KMS-11 (cell line): Measurements from ENCODE around the gene NAA15.

Source experiments
- H2AFZ ChIP-seq: fragments of 200-600 bp; sonication (generic); 2 replicates; pipeline ENCODE4 v1.6.1; 2016; ENCODE audit warnings: antibody characterized with exemption, mixed run types, low read depth
- H3K27ac ChIP-seq: fragments of 200-600 bp; sonication (generic); 2 replicates; pipeline ENCODE4 v1.6.1; 2016; ENCODE audit warnings: mild to moderate bottlenecking, mixed run types
- H3K27me3 ChIP-seq: fragments of 200-600 bp; sonication (generic); 2 replicates; pipeline ENCODE4 v1.6.1; 2017; ENCODE audit warnings: mild to moderate bottlenecking, low read depth, mixed run types, moderate library complexity; ENCODE audit not compliant: insufficient read depth
- H3K36me3 ChIP-seq: fragments of 200-600 bp; sonication (generic); 2 replicates; pipeline ENCODE4 v1.6.1; 2017; ENCODE audit warnings: mild to moderate bottlenecking, mixed run types; ENCODE audit not compliant: insufficient read depth
- H3K4me1 ChIP-seq: fragments of 200-600 bp; sonication (generic); 2 replicates; pipeline ENCODE4 v1.6.1; 2016; ENCODE audit warnings: mild to moderate bottlenecking, low read depth, mixed run types; ENCODE audit not compliant: poor library complexity, severe bottlenecking
- H3K4me2 ChIP-seq: fragments of 200-600 bp; sonication (generic); 2 replicates; pipeline ENCODE4 v1.7.0; 2016; ENCODE audit warnings: mild to moderate bottlenecking, mixed run types
- H3K4me3 ChIP-seq: fragments of 200-600 bp; sonication (generic); IDR thresholded peaks from 2 replicates; pipeline ENCODE4 v1.6.1; 2017; ENCODE audit warnings: low read depth, low read length, mixed read lengths; ENCODE audit not compliant: insufficient read depth
- H3K79me2 ChIP-seq: fragments of 200-600 bp; sonication (generic); 2 replicates; pipeline ENCODE4 v1.6.1; 2016; ENCODE audit warnings: low read depth, mixed run types; ENCODE audit not compliant: insufficient read depth
- H3K9ac ChIP-seq: fragments of 200-600 bp; sonication (generic); 2 replicates; pipeline ENCODE4 v1.6.1; 2016; ENCODE audit warnings: mild to moderate bottlenecking, mixed run types
- H4K20me1 ChIP-seq: fragments of 200-600 bp; sonication (generic); 2 replicates; pipeline ENCODE4 v1.6.1; 2016; ENCODE audit warnings: mild to moderate bottlenecking, mixed run types; ENCODE audit not compliant: insufficient read depth
- TF ChIP-seq, protein P1 (sequence below): fragments of 200-600 bp; sonication (generic); conservative IDR thresholded peaks from 2 replicates; pipeline ENCODE4 v1.6.1; 2017; ENCODE audit warnings: low read depth, mild to moderate bottlenecking, antibody characterized with exemption, low read length, moderate library complexity, mixed read lengths

NAA15 gene

DNA sequence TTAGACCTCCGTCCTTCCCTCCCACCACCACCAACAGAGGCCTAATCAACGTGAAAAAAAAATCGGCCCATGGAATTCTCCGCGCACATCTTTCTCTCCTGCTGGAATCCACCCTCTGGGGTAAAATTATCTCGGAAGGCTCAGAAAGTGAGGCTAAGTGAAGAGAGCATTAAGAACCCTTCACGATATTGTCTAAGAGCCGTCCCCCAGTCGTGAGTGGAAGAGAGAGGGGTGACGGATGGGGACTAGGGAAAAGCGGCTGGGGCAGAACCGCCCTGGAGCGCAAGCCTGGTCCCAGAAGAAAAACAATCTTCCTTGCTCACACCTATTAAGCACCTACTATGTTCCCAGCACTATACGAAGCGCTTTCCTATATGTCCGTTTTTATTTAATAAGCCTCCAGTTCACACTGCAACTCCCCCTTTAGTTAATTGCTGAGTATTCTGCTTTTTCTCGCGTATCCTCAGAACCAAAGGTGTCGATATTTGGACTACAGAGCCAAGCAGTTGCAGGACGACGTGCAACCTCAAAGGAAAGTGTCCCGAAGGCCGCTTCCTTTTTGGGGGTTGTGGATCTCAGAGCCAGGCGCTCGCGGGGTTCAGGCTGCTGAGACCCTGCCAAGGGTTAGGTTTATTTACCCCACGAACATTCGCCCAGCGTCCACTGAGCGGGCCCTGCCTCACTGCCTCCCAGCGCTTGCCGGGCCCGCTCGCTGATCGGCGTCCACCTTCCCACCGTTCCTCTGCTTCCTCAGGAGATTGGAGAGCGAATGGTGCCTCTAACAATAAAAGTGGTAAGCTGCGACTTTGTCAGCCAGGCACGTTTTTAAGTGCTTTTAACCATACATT is 22.2 kb upstream of the NAA15 start:
- H4K20me1 ChIP-seq = no peaks in the 10 kb centered on the region
- TF ChIP-seq, protein P1, sequence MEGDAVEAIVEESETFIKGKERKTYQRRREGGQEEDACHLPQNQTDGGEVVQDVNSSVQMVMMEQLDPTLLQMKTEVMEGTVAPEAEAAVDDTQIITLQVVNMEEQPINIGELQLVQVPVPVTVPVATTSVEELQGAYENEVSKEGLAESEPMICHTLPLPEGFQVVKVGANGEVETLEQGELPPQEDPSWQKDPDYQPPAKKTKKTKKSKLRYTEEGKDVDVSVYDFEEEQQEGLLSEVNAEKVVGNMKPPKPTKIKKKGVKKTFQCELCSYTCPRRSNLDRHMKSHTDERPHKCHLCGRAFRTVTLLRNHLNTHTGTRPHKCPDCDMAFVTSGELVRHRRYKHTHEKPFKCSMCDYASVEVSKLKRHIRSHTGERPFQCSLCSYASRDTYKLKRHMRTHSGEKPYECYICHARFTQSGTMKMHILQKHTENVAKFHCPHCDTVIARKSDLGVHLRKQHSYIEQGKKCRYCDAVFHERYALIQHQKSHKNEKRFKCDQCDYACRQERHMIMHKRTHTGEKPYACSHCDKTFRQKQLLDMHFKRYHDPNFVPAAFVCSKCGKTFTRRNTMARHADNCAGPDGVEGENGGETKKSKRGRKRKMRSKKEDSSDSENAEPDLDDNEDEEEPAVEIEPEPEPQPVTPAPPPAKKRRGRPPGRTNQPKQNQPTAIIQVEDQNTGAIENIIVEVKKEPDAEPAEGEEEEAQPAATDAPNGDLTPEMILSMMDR = no peak
- no peak overlapping the region for H2AFZ ChIP-seq
- H3K27me3 ChIP-seq = no peaks in the 10 kb centered on the region
- H3K4me2 ChIP-seq = no peak overlapping the region
- H3K36me3 ChIP-seq = no peaks in the 10 kb centered on the region
- no peak overlapping the region for H3K27ac ChIP-seq
- no peaks in the 10 kb centered on the region for H3K79me2 ChIP-seq
- no peak overlapping the region for H3K4me3 ChIP-seq
- H3K9ac ChIP-seq = no peak overlapping the region
- no peaks in the 10 kb centered on the region for H3K4me1 ChIP-seq

GRCh38 chr4:139279760-139280620 is 21.3 kb upstream of the NAA15 start, which contains the start of gene MGARP:
TSS of gene MGARP (minus strand) at chr4:139280225. CDS start at chr4:139280158, 67 bp downstream.
- TF ChIP-seq, protein P1 = no peak
- H4K20me1 ChIP-seq = no peaks in the 10 kb centered on the region
- no peak within 1 kb of the TSS for H3K9ac ChIP-seq
- no peak within 1 kb of the TSS for H2AFZ ChIP-seq
- no peak within 1 kb of the TSS for H3K27ac ChIP-seq
- H3K36me3 ChIP-seq = no peaks in the 10 kb centered on the region
- no peak within 1 kb of the TSS for H3K4me3 ChIP-seq
- no peaks in the 10 kb centered on the region for H3K27me3 ChIP-seq
- no peak within 1 kb of the TSS for H3K4me2 ChIP-seq
- H3K79me2 ChIP-seq = no peaks in the 10 kb centered on the region
- H3K4me1 ChIP-seq = no peaks in the 10 kb centered on the region

GRCh38 chr4:139282065-139282720 is 19.1 kb upstream of the NAA15 start:
- H3K27me3 ChIP-seq = no peaks in the 10 kb centered on the region
- H2AFZ ChIP-seq = no peak overlapping the region

GRCh38 chr4:139282721-139283075 is 18.6 kb upstream of the NAA15 start:
- Histone ChIP-seq H3K27me3 (no peaks in the 10 kb centered on the region), H3K36me3 (no peaks in the 10 kb centered on the region), H3K4me2 (no peak overlapping the region), H3K27ac (no peak overlapping the region), H3K4me3 (no peak overlapping the region), H3K79me2 (no peaks in the 10 kb centered on the region), H3K9ac (no peak overlapping the region), H2AFZ (no peak overlapping the region), H3K4me1 (no peaks in the 10 kb centered on the region), H4K20me1 (no peaks in the 10 kb centered on the region)
- TF ChIP-seq, protein P1 = no peak

More at GRCh38 chr4:139282065-139282720, 19.1 kb upstream of the NAA15 start:
- H3K4me1 ChIP-seq = no peaks in the 10 kb centered on the region
- no peak overlapping the region for H3K27ac ChIP-seq
- no peak overlapping the region for H3K9ac ChIP-seq
- H3K36me3 ChIP-seq = no peaks in the 10 kb centered on the region
- no peaks in the 10 kb centered on the region for H3K79me2 ChIP-seq
- TF ChIP-seq, protein P1 = no peak
- no peak overlapping the region for H3K4me2 ChIP-seq
- H4K20me1 ChIP-seq = no peaks in the 10 kb centered on the region
- no peak overlapping the region for H3K4me3 ChIP-seq
